IPS-20b (cell line): ENCODE results near the gene PRRC1.

Experiments used
- H3K27ac ChIP-seq: one replicate; pipeline ENCODE4 v1.5.1; 2013; ENCODE audit warnings: low read length
- H3K27me3 ChIP-seq: 2 replicates; pipeline ENCODE4 v1.6.1; 2013; ENCODE audit warnings: mild to moderate bottlenecking, low read length, inconsistent platforms; ENCODE audit not compliant: insufficient read depth
- H3K36me3 ChIP-seq: 2 replicates; pipeline ENCODE4 v1.6.1; 2013; ENCODE audit warnings: low read depth, mild to moderate bottlenecking, inconsistent platforms, low read length, moderate library complexity; ENCODE audit not compliant: insufficient read depth
- H3K4me1 ChIP-seq: 2 replicates; pipeline ENCODE4 v1.6.1; 2013; ENCODE audit warnings: mild to moderate bottlenecking, control low read depth, inconsistent platforms, low read length, moderate library complexity; ENCODE audit not compliant: insufficient read depth
- H3K4me3 ChIP-seq: 2 replicates; pipeline ENCODE4 v1.5.1; 2013; ENCODE audit warnings: mild to moderate bottlenecking, low read length, inconsistent platforms
- H3K9ac ChIP-seq: 2 replicates; pipeline ENCODE4 v1.6.1; 2013; ENCODE audit warnings: low read depth, mild to moderate bottlenecking, inconsistent platforms, low read length, moderate library complexity
- H3K9me3 ChIP-seq: 2 replicates; pipeline ENCODE4 v1.6.1; 2013; ENCODE audit warnings: mild to moderate bottlenecking, low read depth, low read length, inconsistent platforms; ENCODE audit not compliant: insufficient read depth

Gene PRRC1

GRCh38 chr5:127517480-127518318 lies at the start of gene PRRC1:
Gene PRRC1, plus strand, starts transcription at chr5:127517640. Its CDS starts 5,840 bp downstream, at chr5:127523480.
- Histone ChIP-seq H3K9me3 (peaks cover 7% of the 10 kb centered on the region; the same call in 1 of the 2 replicates), H3K9ac (peak within 1 kb of the TSS; percentile 84), H3K36me3 (peaks cover 32% of the 10 kb centered on the region), H3K27ac (peak within 1 kb of the TSS; percentile 56), H3K4me1 (peaks cover 6% of the 10 kb centered on the region; the same call in 1 of the 2 replicates), H3K4me3 (peak within 1 kb of the TSS; percentile 77), H3K27me3 (no peaks in the 10 kb centered on the region)

DNA sequence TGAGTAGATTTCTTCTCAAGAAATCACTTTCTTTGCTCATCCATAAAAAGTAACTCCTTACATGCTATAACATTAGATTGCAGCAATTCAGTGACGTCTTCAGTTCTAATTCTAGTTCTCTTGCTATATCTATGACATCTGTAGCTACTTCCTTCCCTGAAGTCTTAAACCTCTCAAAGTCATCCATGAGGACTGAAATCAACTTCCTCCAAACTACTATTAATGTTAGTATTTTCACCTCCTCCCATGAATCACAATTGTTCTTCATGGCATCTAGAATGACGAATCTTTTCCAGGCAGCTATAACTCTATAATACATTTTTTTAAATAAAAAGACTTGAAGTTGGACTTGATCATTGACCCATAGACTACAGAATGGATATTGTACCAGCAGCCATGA lies 46.2 kb upstream of the PRRC1 start:
- Histone ChIP-seq H3K27me3 (no peaks in the 10 kb centered on the region), H3K27ac (no peak overlapping the region), H3K4me3 (no peak overlapping the region), H3K9ac (no peak overlapping the region), H3K9me3 (no peaks in the 10 kb centered on the region), H3K36me3 (no peaks in the 10 kb centered on the region), H3K4me1 (no peaks in the 10 kb centered on the region)

DNA sequence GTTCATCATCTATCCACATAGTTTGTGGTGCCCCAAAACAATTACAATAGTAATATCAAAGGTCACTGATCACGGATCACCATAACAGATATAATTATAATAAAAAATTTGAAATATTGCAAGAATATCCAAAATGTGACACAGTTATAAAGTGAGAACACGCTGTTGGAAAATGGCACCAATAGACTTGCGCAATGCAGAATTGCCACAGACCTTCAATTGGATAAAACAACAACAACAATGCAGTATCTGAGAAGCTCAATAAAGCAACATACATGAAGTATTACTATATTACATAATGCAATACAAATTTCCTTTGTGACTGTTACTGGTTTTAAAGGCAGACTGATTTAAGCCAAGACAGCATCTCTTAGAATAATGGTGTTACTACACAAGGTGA lies 44.7 kb upstream of the PRRC1 start:
- Histone ChIP-seq H3K36me3 (no peaks in the 10 kb centered on the region), H3K27ac (no peak overlapping the region), H3K4me3 (no peak overlapping the region), H3K9ac (no peak overlapping the region), H3K9me3 (no peaks in the 10 kb centered on the region), H3K27me3 (no peaks in the 10 kb centered on the region), H3K4me1 (no peaks in the 10 kb centered on the region)

GRCh38 chr5:127486471-127486870 lies 31.0 kb upstream of the PRRC1 start:
- H3K9me3 ChIP-seq = peaks cover 14% of the 10 kb centered on the region; the same call in 1 of the 2 replicates
- no peak overlapping the region for H3K9ac ChIP-seq
- H3K4me3 ChIP-seq = no peak overlapping the region
- H3K27ac ChIP-seq = no peak overlapping the region
- no peaks in the 10 kb centered on the region for H3K27me3 ChIP-seq
- H3K4me1 ChIP-seq = no peaks in the 10 kb centered on the region
- no peaks in the 10 kb centered on the region for H3K36me3 ChIP-seq

GRCh38 chr5:127492854-127493738 lies 24.3 kb upstream of the PRRC1 start:
- Histone ChIP-seq H3K9me3 (peaks cover 11% of the 10 kb centered on the region; the same call in 1 of the 2 replicates), H3K4me3 (no peak overlapping the region), H3K36me3 (no peaks in the 10 kb centered on the region), H3K9ac (no peak overlapping the region), H3K27ac (no peak overlapping the region), H3K4me1 (no peaks in the 10 kb centered on the region), H3K27me3 (no peaks in the 10 kb centered on the region)

- H3K27ac ChIP-seq = no peak overlapping the region
- no peaks in the 10 kb centered on the region for H3K4me1 ChIP-seq
- no peak overlapping the region for H3K9ac ChIP-seq
- H3K27me3 ChIP-seq = no peaks in the 10 kb centered on the region
- no peaks in the 10 kb centered on the region for H3K36me3 ChIP-seq
- H3K4me3 ChIP-seq = no peak overlapping the region
- H3K9me3 ChIP-seq = no peaks in the 10 kb centered on the region
Measured at GRCh38 chr5:127498548-127498947, 18.9 kb upstream of the PRRC1 start.

DNA sequence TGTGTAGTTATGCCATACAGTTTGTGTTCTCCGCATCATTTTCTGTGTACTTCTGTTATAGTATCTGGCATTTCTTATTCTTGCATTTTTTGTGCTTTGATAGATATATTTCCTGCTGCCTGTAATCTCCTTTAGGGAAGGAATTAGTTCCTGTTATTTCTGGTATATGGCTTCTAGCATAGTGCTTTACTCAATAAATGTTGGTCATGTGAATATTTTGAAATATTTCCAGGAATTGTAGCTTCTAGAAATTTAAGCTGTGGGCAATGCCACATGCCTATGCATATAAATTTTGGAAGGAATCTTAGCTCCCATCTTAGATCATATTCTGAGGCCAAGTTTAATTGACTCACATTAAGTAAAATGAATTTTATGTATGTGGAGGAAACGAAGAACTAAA lies 11.5 kb upstream of the PRRC1 start:
- no peaks in the 10 kb centered on the region for H3K4me1 ChIP-seq
- H3K9ac ChIP-seq = no peak overlapping the region
- H3K4me3 ChIP-seq = no peak overlapping the region
- no peaks in the 10 kb centered on the region for H3K36me3 ChIP-seq
- no peaks in the 10 kb centered on the region for H3K9me3 ChIP-seq
- H3K27me3 ChIP-seq = no peaks in the 10 kb centered on the region
- H3K27ac ChIP-seq = no peak overlapping the region

GRCh38 chr5:127506616-127507015 lies 10.8 kb upstream of the PRRC1 start:
- Histone ChIP-seq H3K27me3 (no peaks in the 10 kb centered on the region), H3K27ac (no peak overlapping the region), H3K9me3 (no peaks in the 10 kb centered on the region), H3K4me1 (no peaks in the 10 kb centered on the region), H3K36me3 (no peaks in the 10 kb centered on the region), H3K4me3 (no peak overlapping the region), H3K9ac (no peak overlapping the region)

DNA sequence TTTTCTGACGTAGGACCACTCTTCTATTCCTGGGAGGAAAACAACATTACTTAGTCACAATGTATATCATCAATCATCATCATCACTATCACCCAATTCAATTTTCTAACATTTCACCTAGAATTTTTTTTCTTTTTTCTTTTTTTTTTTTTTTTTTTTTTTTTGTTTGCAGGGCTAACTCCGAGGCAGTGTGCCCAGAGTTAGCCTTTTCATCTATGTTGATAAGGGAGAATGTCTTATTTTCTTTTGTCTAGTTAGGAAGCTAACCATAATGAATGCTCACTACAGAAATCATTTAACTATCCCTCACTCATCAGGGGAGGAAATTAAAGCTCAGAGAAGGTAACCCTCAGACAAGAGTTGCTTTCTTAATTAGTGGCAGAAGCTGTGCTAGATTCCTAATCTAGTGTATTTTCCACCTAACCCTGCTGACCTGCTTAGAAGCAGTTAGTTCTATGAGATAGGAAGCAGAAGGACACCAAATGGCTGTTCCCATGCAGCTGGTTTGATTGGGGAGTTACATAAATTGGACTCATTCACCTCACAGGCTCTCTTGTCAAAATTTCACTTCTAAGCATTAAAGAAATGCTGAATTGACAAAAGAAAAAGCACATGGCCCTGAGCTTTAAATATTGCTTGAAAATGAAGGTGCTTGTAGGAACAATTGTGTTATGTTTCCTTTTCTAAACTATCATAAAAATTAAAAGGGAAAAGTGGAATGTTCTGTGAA lies 8.6 kb upstream of the PRRC1 start:
- Histone ChIP-seq H3K4me1 (no peaks in the 10 kb centered on the region), H3K36me3 (no peaks in the 10 kb centered on the region), H3K27ac (no peak overlapping the region), H3K9ac (no peak overlapping the region), H3K9me3 (no peaks in the 10 kb centered on the region), H3K27me3 (no peaks in the 10 kb centered on the region), H3K4me3 (no peak overlapping the region)

DNA sequence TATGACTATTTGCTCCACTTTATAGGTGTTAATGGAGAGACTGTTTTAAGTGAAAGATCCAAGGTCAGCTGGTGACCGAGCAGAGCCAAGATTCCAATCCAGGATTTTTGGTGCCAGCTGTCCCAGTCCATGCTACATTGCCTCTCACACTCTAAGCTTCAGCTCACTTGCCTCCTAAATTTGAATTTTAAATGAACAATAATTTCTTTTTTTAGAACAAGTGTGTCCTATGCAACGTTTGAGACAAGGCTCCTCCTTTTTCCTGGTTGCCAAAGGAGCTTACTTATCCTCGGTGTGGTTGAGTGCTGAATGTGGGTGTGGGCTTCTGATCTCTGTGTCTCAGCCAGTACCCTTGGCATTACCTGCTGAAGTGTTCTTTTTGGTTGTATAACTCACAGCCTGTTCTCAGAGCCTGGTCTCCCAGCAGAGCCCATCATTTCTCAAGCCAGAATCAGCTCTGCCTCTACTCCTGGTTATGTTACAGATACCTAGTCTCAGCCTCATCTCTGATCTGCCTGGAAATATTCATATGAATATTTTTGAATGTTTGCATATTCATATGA lies 4.0 kb upstream of the PRRC1 start:
- H3K9me3 ChIP-seq = no peaks in the 10 kb centered on the region
- no peak overlapping the region for H3K27ac ChIP-seq
- H3K4me3 ChIP-seq = no peak overlapping the region
- no peaks in the 10 kb centered on the region for H3K36me3 ChIP-seq
- H3K27me3 ChIP-seq = no peaks in the 10 kb centered on the region
- no peak overlapping the region for H3K9ac ChIP-seq
- no peaks in the 10 kb centered on the region; the same call in 1 of the 2 replicates for H3K4me1 ChIP-seq

GRCh38 chr5:127514816-127515215 lies 2.6 kb upstream of the PRRC1 start:
- no peak overlapping the region for H3K9ac ChIP-seq
- no peaks in the 10 kb centered on the region for H3K9me3 ChIP-seq
- H3K4me1 ChIP-seq = peaks cover 6% of the 10 kb centered on the region; the same call in 1 of the 2 replicates
- no peaks in the 10 kb centered on the region for H3K27me3 ChIP-seq
- no peak overlapping the region for H3K4me3 ChIP-seq
- H3K36me3 ChIP-seq = peaks cover 11% of the 10 kb centered on the region; the same call in 1 of the 2 replicates
- no peak overlapping the region for H3K27ac ChIP-seq
